Bronchial epithelial cell (primary cell): Measurements from ENCODE around the gene TLL1. TPM values are rescaled to one million over a fixed set of nuclear protein-coding genes. Genes with fewer than 3 reads are reported as not detected.

ENCODE experiments used
- DNase-seq: peaks from one replicate; pipeline ENCODE4 v3.0.0-alpha.2; 2010; ENCODE audit warnings: low read depth
- FAIRE-seq: peaks from 2 replicates; lab custom pipeline; 2011; peaks lifted over from hg19 to GRCh38; lab: Jason Lieb, UNC
- H3K27me3 ChIP-seq: 2 replicates; pipeline ENCODE4 v1.5.1; 2011; ENCODE audit warnings: low read length; ENCODE audit not compliant: control insufficient read depth, insufficient read depth
- H3K36me3 ChIP-seq: 2 replicates; pipeline ENCODE4 v1.5.1; 2011; ENCODE audit warnings: low read length; ENCODE audit not compliant: control insufficient read depth, insufficient read depth
- H3K4me3 ChIP-seq: 2 replicates; pipeline ENCODE4 v1.5.1; 2011; ENCODE audit warnings: mild to moderate bottlenecking, low read depth, low read length, control low read depth
- CTCF ChIP-seq: IDR thresholded peaks from 2 replicates; pipeline ENCODE4 v1.5.1; 2011; ENCODE audit warnings: mild to moderate bottlenecking, moderate library complexity, low read length, control low read depth, inconsistent platforms; ENCODE audit not compliant: insufficient read depth, severe bottlenecking
- total RNA-seq: library from RNA; depleted of rRNA; stranded (reverse); fragments of >200 nt; gene quantifications from 2 replicates; pipeline ENCODE4 v1.2.1, GENCODE V29; 2014

The TLL1 gene
- total RNA-seq, 1 donor from 2014 or later, result 0.53 TPM

DNA sequence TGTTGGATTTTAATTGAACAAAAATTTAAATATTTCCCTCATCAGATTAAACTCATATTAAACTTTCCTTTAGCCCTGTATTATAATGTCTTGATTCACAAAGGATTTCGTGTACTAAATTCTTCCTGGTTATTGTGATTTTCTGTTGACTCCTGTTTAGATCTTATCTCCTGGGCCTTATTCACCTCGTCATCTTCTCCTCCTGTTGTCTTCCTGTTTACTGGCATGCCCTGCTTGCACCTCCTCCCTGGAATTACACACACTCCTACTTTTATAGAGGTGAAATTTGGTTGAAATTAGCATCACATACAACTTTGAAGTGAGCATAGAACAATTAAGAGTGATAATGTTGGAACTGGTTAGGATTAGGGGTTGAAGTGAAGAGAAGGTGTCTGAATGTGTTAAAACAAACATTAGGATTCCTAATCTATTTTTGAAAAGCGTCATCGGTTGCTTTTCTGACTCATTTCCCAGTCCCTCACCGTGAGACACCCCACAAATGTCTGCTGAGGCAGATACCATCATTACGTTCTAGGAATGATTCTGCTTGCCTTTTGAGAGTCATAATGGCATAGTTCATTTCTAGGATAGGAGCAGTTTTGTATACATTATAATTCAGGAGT, 32.5 kb downstream of the TLL1 start:
- DNase-seq, result peak; percentile 39

GRCh38 chr4:165906272-165906671, 33.2 kb downstream of the TLL1 start:
- H3K4me3 ChIP-seq, result no peak overlapping the region
- FAIRE-seq, result no peak

More for the DNA sequence above, 32.5 kb downstream of the TLL1 start:
- no peak for FAIRE-seq
- no peak for TF ChIP-seq CTCF
- no peaks in the 10 kb centered on the region for H3K27me3 ChIP-seq
- H3K36me3 ChIP-seq, result no peaks in the 10 kb centered on the region
- no peak overlapping the region for H3K4me3 ChIP-seq

DNA sequence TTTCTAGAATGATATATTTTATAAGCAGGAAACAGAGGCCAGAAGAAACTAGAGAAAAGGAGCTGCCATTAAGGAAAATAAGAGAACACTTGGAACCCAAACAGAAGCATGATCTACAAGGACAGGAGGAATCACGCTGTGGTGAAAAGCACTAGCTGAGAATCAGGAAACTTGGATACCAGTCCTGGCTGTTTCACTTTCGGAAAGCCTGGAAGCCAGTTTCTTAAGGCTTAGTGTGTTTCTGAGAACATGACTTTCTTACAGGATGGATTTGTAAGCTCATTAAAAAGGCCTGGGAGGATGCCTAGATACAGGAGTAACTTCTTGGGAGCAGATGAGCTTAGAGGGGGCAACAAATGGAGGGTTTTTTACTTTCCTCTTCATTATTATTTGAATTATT, 36.9 kb downstream of the TLL1 start:
- Histone ChIP-seq H3K27me3 (no peaks in the 10 kb centered on the region), H3K4me3 (no peak overlapping the region), H3K36me3 (no peaks in the 10 kb centered on the region)
- FAIRE-seq, result no peak
- TF ChIP-seq CTCF, result no peak
- DNase-seq, result no peak

More at GRCh38 chr4:165906272-165906671, 33.2 kb downstream of the TLL1 start:
- Histone ChIP-seq H3K36me3 (no peaks in the 10 kb centered on the region), H3K27me3 (no peaks in the 10 kb centered on the region)
- TF ChIP-seq CTCF, result no peak
- DNase-seq, result no peak

- no peak for FAIRE-seq
- H3K27me3 ChIP-seq, result no peaks in the 10 kb centered on the region
- H3K36me3 ChIP-seq, result no peaks in the 10 kb centered on the region
- TF ChIP-seq CTCF, result no peak
- H3K4me3 ChIP-seq, result no peak overlapping the region
- DNase-seq, result no peak
Measured at GRCh38 chr4:165915215-165915614, 42.2 kb downstream of the TLL1 start.

GRCh38 chr4:165921546-165921945, 48.5 kb downstream of the TLL1 start:
- no peaks in the 10 kb centered on the region for H3K36me3 ChIP-seq
- DNase-seq, result no peak
- no peak for FAIRE-seq
- no peak overlapping the region for H3K4me3 ChIP-seq
- H3K27me3 ChIP-seq, result no peaks in the 10 kb centered on the region
- TF ChIP-seq CTCF, result no peak

GRCh38 chr4:165922747-165923146, 49.7 kb downstream of the TLL1 start:
- no peak for TF ChIP-seq CTCF
- no peaks in the 10 kb centered on the region for H3K36me3 ChIP-seq
- H3K4me3 ChIP-seq, result no peak overlapping the region
- H3K27me3 ChIP-seq, result no peaks in the 10 kb centered on the region
- no peak for DNase-seq
- no peak for FAIRE-seq
